COR-L47 (cell line): ENCODE results near the gene C13orf46.

Source experiments
- DNase-seq: peaks from one replicate; lab custom pipeline; 2025; lab: John Stamatoyannopoulos, UW

C13orf46 gene

DNA sequence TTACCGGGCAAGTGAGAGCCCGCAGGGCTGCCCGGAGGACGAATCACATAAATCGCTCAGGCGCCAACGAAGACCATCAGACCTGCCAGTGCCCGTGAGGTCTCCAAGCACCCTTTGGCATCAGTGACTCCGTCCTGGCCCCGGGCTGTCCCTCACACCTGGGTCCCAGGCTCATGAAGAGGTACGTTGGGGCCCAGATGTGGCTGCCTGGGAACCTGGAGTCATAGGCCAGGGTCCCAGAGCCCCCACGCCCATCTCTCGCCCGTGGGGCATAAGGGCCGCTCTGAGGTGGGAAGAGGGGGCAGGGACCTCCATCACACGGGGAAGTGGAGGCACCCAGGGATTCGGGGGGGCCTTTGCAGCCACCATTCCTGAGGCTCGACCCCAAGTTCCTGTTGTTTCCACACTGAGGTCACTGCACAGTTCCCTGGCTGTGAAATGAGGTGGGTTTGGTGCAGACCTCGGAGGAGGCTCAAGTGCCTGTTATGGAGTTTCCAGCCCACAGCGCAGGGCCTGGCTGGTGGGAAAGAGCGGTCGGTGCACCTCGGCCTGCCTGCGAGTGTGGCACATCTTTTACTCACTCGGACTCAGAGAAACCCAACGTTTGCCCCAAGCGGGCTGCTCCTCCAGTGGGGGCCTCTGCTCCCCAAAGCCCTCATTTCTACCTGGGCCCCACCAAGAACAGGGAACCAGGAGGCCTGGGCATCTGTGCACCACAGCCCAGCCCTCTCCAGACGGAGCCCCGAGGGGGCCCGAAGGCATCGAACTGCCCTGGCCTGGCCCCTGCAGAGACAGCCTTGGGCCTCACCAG lies 35.9 kb upstream of the C13orf46 start:
- no peak for DNase-seq

DNA sequence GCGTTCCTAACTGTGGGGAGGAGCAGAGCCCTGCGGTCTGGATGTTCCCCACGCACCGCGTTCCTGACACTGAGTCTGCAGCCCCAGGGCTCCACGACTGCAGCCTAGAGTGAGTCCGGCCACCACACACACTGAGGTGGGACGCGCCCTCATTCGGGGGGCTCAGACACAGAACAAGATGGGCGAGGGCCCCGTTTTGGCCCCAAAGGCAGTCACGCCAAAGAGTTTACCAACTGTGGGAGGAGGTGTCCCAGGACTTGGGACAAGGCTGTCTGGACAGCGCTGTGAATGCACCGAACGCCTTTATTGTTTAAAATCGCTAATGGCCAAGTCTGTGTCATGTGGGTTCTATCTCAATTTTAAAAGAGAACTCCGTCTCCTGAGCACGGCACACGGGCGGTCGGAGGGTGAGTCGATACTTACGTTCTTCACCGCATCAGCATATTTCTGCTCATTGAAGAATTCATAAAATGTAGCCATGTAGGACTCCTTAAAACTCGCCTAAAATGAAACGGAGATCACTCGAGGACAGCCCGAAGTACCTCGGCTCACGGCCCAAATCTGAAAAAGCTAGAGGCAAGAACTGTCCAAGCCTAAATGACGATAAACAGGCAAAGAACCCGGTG lies 35.2 kb upstream of the C13orf46 start:
- DNase-seq, result no peak

DNA sequence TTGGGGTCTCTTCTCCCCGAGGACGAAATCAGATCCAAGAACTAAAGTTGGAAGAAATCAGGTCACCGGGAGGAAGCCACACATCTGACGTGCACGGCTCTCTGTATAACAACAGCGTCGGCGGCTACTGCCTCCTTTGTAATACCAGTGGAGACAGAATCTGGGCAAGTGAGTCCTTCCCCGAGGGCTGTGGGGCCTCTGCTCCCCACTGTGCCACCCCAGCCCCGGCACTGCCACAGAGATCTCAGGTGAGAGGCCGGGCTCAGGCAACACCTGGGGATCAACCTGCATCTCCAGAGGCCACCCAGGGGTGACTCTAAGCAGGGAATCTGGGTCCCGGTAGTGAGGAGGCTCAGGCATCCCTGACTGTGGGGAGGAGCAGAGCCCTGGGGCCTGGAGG lies 33.7 kb upstream of the C13orf46 start:
- DNase-seq, result no peak

DNA sequence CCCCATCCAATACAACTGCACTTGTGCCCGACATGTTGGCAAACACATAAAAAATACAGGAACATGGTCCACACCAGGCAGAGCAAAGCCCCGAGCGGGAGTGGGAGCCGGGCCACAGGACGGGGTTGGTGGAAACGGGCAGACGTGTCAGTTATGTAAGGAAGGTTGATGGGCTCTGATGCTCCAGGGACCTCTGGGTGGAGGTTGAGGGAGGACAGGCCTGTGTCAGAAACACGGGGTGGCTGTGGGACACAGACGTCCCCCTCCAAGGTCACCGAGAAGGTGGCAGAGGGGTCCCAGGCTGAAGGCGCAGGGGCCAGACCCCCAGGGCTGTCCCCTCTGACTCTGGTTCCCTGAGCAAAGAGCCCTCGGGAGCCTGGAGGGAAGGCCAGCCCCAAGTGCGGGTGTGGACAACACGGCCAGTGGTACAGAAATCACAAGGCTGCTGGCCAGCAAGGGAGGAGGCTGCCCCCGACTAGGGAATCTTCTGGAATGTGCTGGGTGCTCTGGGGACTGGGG lies 31.4 kb upstream of the C13orf46 start:
- DNase-seq, result no peak

DNA sequence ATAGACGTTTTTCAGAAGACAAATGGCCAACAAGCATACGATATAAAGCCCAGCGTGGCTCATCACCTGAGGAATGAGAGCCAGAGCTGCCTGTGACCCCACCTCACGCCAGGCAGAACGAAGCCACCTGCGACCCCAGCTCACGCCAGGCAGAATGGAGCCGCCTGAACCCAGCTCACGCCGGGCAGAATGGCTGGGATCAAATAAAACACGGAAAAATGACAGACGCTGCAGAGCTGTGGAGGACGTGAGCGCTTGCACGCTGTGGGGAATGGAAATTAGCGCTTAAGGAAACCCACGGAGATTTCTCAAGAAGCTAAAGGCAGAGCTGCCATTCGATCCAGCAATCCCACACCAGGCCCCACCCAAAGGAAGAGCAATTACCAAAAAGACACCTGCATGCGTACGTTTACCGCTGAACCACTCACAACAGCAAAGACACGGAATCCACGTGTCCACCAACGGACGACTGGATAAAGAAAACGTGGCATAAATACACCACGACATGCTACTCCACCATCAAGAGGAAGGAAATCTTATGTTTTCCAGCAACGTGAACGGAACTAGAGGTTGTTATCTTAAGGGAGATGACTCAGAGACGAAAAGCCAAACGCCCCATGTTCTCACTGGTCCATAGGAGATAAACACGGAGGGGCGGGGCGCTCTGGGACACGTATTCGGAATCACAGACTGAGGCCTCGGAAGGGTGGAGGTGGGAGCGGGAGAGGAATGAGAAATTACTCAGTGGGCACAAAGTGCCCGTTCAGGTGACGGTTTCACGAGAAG lies 30.7 kb upstream of the C13orf46 start:
- DNase-seq, result no peak

DNA sequence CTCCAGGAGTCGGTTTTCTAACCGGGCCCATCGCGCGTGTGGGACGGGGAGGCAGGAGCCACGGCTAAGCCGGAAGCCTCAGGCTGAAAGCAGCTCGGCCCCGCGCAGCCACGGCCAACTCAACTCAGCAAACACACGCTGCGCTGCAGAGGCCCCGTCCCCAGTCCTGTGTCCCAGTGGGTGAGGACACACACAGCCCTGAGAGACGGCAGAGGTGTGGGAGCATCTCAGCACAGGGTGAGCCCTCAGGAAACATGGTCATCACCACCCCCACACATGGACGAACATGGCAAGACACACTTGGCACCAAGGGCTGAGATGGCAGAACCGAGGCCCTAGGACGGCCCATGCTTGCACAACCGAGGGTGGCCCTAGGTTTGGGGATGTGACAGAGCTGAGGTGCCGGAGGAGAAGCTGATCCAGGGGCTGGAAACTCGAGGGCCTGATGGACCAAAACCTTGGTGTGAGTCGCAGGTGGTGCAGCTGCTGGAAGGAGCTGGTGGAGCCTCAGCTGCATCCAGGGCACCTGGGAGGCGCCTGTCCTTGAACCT lies 29.0 kb upstream of the C13orf46 start:
- DNase-seq, result no peak

DNA sequence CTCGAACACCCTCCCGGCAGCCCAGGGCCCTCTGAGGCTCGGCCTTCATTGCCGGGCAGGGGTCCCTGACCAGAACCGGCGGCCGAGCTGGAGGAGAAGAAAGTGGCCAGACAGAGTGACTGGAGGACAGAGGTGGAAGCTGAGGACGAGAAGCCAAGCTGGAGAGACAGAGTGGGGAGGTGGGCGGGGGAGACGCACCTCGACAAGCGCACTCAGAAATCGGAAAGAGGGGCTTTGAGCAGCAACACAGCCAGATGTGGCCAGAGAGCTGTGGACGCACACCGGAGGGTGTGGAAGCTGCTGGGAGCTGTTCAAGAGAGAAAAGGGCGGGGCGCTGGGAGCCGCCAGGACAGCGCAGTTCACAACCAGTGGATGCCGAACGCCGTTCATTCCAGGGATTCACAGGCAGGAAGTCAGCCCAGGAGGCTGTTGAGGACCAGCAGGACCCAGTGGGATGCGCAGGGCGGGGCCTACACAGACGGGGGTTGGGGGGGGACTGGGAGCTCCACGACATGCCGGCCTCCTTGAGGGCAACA lies 28.2 kb upstream of the C13orf46 start:
- no peak for DNase-seq

DNA sequence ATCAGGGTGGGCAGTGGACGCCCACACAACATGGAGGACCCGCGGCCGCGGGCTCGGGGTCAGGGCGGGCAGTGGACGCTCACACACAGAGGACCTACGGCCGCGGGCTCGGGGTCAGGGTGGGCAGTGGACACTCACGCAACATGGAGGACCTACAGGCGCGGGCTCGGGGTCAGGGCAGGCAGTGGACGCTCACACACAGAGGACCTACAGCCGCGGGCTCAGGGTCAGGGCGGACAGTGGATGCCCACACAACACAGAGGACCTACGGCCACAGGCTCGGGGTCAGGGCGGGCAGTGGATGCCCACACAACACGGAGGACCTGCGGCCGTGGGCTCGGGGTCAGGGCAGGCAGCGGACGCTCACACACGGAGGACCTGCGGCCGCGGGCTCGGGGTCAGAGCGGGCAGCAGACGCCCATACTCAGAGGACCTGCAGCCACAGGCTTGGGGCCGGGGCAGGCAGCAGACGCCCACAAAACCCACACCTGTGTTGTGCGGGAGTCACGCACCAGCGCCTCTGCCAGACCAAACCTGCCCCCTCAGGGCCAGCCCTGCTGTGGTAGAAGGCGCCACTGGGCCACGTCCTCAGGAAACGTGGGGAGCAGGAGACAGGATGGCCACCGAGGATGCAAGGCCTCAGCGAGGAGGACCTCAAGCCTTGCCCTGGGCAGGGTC lies 27.6 kb upstream of the C13orf46 start:
- DNase-seq, result no peak

DNA sequence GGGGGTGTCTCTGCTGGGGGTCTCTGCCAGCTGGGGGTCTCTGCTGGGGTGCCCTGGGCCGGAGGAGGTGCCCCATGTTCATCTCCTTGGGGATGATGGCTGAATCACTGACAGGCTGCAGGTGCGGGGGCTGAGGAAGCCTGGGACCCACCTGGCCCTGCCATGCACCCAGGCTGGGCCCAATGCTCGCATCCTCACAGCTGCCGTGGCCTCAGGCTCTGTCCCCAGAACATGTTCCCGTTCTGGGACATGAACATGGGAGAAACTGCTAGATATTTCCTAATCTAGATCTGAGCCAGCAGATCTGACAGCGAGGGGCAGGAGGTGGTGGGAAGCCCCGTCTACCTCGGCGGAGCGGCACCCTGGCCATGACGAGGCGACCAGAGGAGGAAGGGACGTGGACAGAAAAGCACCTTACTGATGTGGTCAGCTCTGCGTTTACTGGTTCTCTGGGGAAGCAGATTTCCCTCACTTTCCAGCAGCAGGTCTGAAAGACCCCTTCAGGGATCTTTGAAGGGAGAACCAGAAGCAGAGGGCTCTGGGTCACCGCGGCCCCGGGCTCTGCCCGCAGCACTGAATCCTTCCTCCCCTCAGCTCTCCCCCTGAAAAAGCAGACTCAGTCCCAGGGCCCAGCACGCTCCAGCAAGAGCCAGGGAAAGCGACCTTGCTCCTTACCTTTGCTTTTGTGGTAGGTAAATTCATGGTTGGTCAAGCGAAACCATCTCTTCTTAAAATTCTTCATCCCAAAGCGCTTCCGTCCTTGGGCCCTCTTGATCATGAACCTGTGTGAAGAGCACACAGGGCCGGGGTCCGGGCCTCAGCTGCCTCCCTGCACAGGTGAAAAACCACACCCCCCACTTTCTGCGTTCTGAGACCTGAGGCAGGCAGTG lies 26.5 kb upstream of the C13orf46 start:
- no peak for DNase-seq

DNA sequence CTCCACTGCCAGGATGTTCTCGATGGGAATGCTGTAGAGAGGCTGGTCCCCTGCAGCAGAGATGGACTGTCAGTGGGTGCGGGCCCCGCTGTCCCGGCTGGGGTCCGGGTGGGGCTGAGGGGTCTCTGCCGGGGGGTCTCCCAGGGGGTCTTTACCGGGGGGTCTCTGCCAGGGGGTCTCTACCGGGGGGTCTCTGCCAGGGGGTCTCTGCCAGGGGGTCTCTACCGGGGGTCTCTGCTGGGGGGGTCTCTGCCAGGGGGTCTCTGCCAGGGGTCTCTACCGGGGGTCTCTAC lies 25.7 kb upstream of the C13orf46 start:
- no peak for DNase-seq

DNA sequence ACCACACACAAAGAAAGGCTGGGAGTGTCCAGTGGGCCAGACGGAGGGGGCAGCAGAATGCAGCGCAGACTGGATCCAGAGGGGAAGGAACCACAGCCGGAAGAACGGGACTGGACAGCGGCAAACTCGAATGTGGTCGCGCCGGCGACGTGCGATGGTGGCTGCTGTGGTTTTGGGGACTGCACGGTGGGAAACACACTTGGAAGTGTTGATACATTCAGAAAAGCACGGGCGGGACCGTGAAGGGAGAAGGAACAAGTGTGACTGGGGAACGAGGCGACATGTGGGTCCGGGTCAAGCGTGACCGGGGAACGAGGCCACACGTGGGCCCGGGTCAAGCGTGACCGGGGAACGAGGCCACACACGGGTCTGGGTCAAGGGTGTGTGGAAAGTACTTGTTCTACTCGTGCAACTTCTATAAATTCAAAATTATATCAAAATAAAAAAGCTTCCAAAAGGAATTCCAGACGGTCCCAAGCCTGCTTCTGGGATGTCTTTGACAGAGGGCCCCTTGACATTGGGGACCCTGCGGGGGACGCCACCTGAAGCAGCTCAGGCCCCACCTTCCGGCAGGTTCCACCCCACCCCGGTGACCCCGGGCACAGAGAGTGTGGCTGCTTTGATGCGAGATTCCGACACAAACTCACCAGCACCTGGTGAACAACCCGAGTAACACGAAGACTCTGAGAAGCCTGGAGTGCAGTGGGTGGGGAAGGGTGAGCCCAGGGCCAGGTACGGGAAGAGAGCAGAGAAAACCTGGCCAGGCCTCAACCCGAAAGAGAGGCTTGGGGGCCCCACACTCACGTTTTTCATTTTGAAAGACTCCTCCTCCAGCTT lies 25.1 kb upstream of the C13orf46 start:
- no peak for DNase-seq

DNA sequence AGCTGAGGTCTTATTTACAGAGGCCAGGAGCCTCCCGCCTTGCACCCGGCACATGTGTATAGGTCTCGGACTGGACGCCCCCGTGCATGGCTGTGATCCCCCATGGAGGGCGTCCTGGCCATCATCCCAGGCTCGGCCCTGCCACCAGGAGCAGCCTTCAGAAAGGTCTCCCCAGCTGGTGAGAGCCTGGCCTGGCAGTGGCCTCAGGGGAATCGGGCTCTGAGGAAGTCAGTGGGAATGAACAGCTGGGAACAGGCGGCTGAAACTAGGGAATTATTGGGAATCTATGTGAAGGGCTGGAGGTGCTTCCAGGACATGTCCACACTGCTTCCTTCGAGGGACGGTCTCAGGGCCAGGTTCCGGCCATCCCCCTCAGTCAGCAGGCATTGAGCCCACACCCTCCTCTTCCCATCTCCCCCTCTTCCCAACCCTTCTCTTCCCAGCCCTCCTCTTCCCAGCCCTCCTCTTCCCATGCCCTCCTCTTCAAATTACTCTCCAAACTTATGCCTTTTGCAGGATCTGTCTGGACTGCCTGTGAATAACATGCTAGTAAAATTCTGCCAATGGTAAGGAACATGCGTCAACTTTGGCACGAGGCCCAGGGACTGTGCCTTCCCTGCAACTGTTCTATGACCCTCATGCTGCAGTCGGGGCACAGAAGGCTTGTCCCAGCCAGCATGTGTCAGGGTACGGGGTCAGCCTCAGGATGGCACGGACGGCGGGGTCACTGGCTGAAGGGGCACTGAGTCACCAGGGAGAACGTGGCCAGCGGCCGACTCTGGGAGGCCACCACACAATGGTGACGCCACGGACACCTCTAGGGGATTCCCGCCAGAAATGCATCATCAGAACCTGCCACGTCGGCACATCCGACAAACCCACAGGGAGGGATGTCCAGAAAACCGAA lies 24.2 kb upstream of the C13orf46 start:
- no peak for DNase-seq

DNA sequence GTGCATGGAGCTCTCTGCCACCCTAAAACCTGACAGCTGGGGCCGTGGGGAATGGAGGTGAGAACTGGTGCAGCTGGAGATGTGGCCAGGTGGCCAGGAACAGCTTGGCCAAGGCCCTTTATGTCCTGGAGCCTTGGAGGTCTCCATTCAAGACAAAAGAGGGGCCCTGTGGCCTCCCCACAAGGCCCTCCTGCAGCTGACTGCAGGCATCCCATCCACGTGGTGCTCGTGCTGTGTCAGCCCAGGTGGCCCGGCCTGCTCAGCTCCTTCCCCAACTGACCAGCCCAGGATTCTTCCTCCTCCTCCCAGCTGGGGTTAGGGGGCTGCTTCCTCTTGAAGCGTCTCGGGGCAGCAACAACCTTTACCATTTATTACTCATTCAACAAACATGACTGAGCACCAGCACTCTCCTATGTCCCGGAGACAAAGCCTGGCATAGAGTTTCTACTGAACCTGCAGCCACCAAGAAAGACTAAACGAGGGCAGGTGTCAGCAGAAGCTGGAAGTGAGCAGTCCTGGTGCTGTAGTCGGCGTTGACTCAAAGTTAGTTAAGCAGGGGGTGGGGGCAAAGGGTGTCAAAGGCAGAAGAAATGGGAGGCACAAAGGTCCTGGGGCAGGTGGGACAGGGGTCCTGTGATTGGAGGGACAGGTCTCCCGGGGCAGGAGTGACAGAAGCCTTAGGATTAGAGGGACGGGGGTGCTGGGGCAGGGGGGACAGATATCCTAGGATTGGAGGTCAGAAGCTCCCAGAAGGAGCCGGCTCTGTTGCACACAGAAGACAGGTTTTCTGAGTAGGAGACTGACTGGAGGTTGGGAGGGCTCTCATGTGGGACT lies 23.3 kb upstream of the C13orf46 start:
- no peak for DNase-seq

DNA sequence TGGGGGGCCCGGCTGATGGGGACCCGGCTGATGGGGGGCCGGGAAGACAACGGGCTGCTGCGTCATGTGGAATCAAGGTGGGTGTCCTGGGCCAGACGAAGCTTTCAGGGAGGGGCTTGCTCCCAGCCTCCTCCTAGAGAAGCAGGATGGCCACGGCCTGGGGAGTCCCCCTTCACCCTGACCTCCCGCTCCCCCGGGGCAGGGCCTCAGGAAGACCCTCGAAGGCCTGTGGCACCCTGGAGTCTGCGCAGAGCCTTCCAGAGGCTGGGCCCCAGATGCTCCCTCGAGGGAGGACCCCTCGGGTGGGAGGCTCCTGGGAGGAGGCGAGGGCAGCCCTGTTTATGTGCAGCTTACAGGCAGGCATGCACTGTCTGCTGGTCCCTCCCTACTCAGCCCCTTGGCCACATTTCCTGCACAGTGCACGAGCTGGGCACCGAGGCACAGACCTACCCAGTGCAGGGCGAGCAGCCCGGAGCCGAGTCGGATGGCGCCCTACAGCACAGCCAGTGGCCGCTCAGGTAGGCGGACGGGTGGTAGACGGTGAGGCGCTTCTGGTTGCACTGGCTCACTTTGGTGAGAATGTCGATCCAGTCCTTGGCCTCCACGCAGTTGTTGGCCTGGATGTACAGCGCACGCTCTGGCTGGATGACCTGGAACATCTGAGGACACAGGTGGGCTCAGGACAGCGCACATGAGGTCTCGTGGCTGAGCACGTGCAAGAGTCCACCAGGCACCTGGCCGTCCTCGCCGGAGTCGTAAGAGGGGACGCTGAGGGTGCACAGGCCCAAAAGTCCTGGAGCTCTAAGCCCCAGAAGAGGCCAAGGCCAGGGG lies 22.4 kb upstream of the C13orf46 start:
- no peak for DNase-seq

DNA sequence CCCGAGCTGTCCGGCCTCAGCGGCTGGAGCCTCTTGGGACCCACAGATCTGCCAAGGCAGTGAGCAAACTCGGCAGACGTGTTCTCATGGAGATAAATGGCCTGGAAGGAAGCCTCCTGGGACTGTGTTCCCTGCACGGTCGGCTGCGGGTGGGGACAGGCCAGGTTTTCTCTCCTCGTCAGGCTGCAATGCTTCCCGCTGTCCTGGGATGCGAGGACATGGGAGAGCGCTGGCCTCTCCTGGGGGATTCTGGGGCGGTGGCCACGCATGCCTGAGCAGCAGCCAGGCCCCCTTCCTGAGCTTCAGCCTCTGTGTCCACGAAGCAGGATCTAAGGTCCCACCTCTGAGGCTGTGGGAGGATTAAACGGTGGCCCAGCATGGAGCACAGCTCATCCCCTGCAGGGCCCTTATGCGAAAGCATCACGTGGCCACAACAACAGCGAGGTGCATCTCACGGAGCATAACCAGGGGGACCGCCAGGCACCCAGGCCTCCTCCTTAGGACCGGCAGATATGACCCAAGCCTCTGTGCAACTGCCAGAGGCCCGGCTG lies 21.2 kb upstream of the C13orf46 start:
- no peak for DNase-seq

DNA sequence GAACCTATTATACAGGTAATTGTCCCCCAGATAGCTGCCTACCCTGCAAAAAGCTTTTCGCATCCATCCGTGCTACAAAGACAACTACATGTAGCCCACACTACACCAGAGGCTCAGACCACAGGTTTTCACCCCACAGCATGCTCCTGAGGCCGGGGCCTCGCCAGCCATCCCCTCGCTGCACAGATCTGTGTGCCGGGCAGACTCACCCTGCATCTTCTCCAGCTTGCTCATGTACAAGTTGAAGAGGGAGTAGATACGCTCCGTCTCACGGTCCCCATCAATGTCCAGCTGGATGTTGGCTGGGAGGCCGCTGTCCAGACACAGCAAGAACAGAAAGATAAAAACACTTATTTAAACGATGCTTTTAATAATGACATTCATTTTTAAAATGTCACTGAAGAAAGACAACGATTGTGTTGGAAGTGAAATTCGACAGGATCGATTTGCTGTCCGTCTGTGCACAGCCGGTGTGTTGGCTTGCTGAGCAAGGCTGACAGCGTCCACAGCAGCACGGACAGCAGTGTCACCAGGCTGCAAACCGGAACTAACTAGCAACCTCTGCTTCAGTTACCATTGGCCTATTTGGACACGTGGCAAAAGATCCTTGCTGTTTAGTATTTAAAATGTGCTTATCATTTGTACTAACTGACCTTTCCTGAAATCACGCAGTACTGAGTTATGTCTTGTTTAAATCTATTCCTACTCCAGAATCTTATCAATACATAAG lies 18.6 kb upstream of the C13orf46 start:
- DNase-seq, result no peak
